DMS 273 treated with DMSO at 0.1 percent for 48 hours (cell line): ENCODE results near the gene NR2F1-AS1.

ENCODE experiments used
- DNase-seq: peaks from one replicate; lab custom pipeline; 2025; lab: John Stamatoyannopoulos, UW

NR2F1-AS1 gene

GRCh38 chr5:93603078-93603792 lies 22.2 kb upstream of the NR2F1-AS1 start:
- DNase-seq = no peak

DNA sequence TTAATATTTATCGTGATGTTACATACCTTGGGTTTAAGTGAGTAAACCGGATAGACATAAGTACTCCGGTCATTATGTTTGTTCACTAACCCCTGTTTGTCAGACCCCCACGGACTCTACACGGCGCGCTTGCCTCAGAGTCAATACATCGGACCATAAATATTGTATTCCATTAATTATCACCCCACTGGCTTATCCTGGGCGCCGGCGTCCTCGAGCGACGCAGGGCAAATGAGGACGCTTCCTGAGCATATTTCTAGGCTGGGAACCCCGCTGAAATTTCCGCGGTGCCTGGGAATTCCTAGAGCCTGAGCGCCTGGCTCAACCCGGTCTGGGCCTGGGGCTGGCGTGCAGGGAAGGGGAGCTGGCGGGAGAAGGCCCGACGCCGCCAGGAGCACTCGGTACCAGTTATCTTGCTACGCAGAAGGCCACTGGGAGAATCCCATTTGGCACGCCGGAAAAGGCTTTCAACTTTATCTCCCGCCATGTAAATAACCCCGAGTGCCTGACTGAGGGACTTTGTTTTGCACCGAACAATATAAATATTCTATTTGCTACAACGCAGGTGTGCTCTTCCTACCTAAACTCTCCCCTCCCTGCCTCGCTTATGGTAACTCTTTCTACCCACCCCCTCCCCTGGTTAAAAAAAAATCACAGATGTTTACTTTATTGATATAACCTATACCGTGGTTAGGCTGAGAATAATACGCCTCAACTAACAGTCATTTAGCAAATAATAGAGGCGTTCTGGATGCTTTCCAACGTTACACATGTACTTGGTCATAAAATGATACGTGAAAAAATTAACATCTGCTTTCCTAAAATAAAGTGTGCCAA lies 21.4 kb upstream of the NR2F1-AS1 start:
- no peak for DNase-seq

- no peak for DNase-seq
Measured at GRCh38 chr5:93601802-93602155, 20.8 kb upstream of the NR2F1-AS1 start.

DNA sequence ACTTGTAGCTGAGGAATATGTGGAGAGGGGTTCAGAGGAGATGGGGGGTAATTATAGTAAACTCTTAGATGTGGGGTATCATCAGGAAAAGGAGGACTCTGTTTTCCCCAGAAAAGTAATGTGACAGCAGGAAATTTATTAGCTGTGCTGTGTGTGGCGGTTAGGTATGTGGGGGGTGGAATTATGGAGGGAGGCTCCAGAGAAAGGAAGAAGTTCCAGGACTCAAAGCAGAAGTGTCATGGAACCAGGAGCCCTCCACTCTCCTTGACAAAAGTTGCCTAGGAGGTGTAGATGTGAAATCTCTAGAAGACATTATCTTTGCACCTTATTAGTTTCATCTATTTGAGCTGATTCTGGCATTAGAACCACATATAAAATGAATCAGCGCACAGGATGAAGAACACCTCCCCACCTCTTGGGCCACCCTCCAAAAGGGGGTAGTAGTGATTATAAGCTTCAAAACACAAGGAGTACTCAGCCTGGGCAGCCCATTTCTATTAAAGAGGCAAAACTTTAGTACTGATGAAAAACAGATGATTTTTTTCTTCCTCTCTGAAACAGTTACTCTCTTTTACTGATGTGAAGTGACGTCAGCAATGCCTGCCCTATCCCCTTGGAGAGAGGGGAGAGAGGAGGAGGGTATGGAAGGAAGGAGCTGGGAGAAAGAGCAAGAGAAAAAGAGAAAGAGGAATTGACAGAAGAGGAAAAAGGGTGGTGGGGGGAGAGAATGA lies 20.2 kb upstream of the NR2F1-AS1 start:
- no peak for DNase-seq

- DNase-seq = peak; percentile 7
Measured at GRCh38 chr5:93600409-93601070, 19.5 kb upstream of the NR2F1-AS1 start.

DNA sequence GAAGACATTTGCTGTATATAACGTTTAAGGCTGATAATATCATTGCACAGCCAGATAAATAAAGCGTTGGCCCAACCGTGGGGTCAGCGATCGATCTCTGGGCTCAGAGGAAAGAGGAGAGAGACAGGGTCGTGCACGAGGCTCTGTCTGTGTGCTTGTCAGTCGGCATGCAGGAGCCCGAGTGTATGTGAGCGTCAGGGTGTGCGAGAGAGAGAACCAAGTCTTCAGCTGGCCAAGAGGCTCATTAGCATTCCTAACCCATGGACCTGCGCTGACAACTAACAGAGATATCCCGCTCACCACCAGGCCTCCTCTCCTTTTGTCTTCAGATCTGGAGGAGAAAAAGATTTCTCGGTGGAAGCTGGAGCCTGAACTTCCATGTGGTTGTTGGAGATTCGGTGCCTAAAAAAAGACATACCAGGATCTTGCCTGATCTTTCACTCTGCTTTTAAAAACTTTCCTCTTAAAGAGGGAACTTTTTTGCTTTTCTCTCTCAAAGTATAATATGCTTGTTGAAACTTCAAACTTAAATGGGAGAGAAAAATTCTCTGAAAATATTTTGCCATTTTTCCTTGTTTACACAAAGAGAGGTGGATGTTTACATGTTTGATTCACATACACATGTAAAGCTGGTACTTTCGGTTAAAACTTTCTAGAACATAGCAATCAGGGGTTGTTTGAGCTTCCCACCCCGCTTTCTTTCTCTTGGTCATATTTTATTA lies 18.5 kb upstream of the NR2F1-AS1 start:
- no peak for DNase-seq

GRCh38 chr5:93599001-93599379 lies 18.0 kb upstream of the NR2F1-AS1 start:
- no peak for DNase-seq

DNA sequence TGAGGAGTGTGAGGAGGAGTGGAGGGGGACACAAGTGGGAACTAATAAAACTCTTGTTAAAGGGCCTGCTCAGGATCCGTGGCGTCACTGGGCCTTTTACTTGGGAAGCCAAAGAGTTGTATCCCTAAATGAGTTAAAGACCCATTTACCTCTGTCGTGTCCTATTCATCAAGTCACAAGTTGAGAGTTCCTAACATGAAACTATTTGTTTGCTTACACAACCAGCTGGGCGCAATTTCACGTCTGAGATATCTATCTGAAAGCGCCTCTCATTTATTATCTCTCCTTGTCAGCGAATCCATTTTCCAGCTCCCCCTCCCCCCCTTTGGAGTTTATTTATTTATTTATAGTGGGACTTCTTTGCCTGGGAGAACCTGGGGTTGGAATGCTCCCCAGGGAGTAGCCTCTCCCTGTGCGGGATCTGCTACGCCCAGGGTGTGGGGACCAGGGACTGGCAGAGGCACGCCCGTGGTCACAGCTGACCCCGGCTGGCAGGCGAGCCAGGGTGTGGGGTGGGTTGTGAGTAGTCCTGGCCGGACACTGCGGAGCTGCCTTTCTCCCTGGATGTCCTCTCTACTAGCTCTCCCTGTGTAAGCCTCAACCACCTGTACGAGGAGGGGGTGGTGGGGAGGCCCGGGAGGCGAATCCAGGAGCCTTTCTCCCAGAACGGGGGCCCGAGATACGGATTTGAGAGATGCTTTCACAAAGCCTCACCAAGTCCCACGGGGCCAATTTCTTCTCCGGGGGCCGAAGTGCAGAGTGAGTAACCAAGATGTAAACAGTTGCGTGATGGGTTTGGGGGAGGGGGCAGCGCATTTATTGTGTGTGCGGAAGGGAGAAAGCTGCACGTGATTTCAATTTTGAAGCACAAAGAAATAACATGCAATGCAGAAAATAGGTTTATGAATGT lies 17.3 kb upstream of the NR2F1-AS1 start:
- no peak for DNase-seq

DNA sequence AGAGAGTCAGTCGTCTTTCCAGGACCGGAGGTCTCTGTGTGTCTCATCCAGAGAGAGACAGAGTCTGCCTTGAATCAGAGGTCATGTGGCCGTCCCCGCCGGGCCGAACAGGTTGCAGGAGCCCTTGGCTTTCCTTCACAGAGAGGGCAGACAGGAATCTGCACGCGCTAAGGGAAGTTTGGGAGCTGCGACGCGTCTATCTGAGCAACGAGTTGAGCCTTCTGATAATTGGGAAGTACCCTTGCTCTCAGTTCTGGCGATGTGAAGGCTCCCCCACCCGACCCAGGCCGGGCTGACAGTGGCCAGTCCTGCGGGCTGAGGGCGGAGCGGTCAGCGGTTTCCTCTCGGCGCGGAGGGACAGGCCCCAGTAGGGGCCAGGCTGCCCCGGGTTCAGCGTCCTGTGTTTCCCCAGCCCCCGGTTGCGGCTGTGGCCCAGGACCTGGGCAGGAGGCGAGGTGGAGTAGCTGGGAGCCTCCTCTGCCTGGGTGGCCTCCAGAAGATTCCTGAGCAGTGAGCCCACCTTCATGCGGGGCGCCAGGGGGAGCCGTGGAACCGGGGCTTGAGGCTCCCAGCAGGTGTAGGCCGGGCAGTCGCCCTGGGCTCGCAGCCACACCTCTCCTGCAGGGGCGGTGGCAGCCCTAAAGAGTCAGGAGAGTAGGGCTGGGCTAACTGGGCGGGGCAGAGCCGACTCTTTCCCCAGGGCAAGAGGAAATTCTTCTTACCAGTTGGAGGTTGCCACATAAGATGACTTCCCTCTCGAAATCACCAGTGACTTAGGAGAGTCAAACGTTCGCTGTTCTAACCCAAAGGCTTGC lies 15.9 kb upstream of the NR2F1-AS1 start:
- no peak for DNase-seq

GRCh38 chr5:93596310-93596675 lies 15.3 kb upstream of the NR2F1-AS1 start:
- no peak for DNase-seq

DNA sequence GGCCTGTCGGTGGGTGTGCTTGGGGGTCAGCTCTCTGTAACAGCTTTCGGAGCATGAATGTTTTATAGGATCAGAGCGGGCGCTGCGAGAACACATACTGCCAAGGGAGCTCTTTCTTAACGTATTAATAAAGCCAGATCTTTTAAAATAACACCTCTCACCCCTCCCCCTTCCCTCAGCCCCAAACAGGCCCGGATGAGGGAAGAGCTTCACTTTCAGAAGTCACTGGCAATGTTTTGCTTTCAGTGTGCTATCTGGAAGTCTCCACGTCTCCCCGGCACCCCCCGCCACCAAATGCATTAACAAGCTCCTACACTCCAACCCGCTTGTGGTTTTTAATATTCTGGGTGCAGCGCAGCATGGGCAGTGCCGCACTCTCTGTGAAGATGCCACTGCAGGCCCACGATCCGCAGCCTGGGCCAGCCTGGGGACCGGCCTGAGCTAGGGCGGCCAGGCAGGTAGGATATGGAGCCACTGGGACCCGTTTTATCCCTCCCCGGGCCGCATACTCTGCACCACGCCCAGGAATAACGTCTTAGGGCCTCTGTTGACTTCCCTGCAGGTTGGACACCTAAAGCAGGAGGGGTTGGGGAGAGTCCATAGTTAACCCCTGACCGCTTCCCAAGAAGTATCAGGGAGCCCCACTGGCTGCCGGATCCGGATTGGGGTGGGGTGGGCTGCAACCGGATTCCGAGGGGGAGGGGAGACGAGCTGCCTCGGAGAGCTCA lies 14.6 kb upstream of the NR2F1-AS1 start:
- DNase-seq = no peak

GRCh38 chr5:93594591-93595419 lies 13.8 kb upstream of the NR2F1-AS1 start:
- no peak for DNase-seq

GRCh38 chr5:93593476-93594131 lies 12.6 kb upstream of the NR2F1-AS1 start:
- no peak for DNase-seq

DNA sequence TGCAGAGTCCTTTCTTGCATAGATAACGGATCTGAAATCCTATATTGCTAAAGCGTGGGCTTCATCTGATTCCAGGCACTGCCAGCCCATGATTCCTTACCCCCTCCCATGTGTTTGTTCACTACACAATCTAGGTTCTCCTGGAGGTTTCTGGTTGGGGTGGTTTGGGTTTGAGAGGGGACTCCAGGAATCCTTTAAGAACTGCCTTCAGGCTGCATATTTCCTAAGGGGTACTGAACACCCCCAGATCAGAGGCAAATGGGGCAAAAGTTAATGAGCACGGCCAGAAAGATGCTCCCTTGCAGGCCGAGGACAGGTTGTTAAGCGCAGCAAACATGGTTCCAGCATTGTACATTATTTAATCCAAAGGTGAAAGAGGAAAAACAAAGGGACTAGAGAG lies 11.9 kb upstream of the NR2F1-AS1 start:
- DNase-seq = no peak

DNA sequence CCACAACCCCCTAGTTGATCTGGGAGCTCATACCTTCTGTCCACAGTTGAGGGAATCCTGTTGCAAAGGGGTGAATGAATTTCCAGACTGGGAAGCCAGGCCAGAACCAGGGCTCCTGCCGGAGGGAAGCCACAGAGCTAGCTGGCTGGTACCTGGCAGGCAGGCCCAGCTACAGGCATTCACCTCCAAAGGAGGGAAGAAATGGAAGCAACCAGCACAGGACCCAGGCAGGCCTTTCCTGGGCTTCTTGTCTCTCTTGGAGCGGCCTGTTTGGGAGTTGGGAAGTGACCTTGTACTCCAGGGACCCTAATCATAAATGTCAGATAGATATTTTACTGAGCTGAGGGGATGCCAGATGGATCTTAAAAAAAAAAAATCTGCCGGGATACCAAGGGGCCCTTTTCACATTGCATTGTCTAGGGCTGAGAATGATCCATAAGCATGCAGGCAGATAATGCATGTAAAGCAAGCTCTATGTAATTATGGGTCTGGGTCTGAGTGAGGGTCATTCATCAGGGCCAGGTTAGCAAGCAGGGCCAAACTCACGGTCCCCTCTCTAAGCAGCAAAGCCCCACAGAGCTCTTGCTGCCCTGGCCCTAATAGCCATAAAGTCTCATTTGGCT lies 10.4 kb upstream of the NR2F1-AS1 start:
- DNase-seq = no peak

DNA sequence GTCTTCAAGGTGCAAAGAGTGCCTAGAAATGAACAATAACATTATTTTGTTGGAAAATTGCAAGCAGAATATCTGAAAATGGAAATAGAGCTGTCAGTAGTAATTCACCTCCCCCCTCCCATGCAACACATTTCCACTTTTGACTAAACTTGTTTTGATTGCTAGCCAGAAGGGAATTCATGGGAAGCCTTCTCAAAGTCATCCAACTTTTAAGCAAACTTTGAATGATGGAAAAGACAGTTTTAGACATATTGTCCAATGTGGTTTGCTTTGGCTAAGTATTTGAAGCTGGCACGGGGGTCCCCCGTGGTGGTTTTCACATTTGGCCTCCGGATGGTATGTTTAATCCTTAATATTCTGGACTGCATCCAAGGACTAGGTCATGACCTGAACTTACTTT lies 9.5 kb upstream of the NR2F1-AS1 start:
- DNase-seq = no peak

- no peak for DNase-seq
Measured at GRCh38 chr5:93589829-93590215, 8.8 kb upstream of the NR2F1-AS1 start.
